Measurements from ENCODE around the gene LYZL6.
"Not testable (repeated sequence)": the region's sequence is repeated elsewhere in the genome, so short reads cannot be mapped to it uniquely, and the experiment has no call there.

The LYZL6 gene

GRCh38 chr17:35947156-35947585 lies 3.7 kb upstream of the LYZL6 start:
- DNase-seq (ENCODE audit: insufficient read length, low spot score) (no peak), FAIRE-seq (no peak)
- peak; percentile 80 for TF ChIP-seq CTCF (IDR thresholded peaks at IDR 0.05; ENCODE audit: insufficient read depth, missing control alignments)

- no peak for FAIRE-seq
- DNase-seq (ENCODE audit: insufficient read length, low spot score): no peak
- no peak for TF ChIP-seq CTCF (IDR thresholded peaks at IDR 0.05; ENCODE audit: insufficient read depth, missing control alignments)
Observed at GRCh38 chr17:35944151-35944550, 638 bp upstream of the LYZL6 start.

GRCh38 chr17:35942588-35943186 lies 826 bp downstream of the LYZL6 start:
- no peak for TF ChIP-seq CTCF (IDR thresholded peaks at IDR 0.05; ENCODE audit: insufficient read depth, missing control alignments)
- DNase-seq (ENCODE audit: insufficient read length, low spot score): no peak
- no peak for FAIRE-seq

GRCh38 chr17:35938492-35938891 lies 5.0 kb downstream of the LYZL6 start:
- not testable (repeated sequence) for DNase-seq (ENCODE audit: insufficient read length, low spot score); FAIRE-seq

GRCh38 chr17:35936063-35936462 lies 7.5 kb downstream of the LYZL6 start:
- DNase-seq (ENCODE audit: insufficient read length, low spot score) (no peak), FAIRE-seq (no peak)
- TF ChIP-seq CTCF (IDR thresholded peaks at IDR 0.05; ENCODE audit: insufficient read depth, missing control alignments): no peak

- no peak for TF ChIP-seq CTCF (IDR thresholded peaks at IDR 0.05; ENCODE audit: insufficient read depth, missing control alignments)
- FAIRE-seq (no peak), DNase-seq (ENCODE audit: insufficient read length, low spot score) (no peak)
Observed at GRCh38 chr17:35934760-35935159, 8.8 kb downstream of the LYZL6 start.

GRCh38 chr17:35932586-35932985 lies 10.9 kb downstream of the LYZL6 start:
- no peak for TF ChIP-seq CTCF (IDR thresholded peaks at IDR 0.05; ENCODE audit: insufficient read depth, missing control alignments)
- no peak for DNase-seq (ENCODE audit: insufficient read length, low spot score)
- FAIRE-seq: no peak
